K562 (cell line): Measurements from ENCODE around the gene HMBS. TPM values are rescaled to one million over a fixed set of nuclear protein-coding genes. Genes with fewer than 3 reads are reported as not detected.

ENCODE experiments used
- BHLHE40 ChIP-seq: IDR thresholded peaks from 2 replicates; pipeline ENCODE4 v1.6.1; 2011; ENCODE audit warnings: low read length, improper control_type of control experiment
- CHD2 ChIP-seq: IDR thresholded peaks from 2 replicates; pipeline ENCODE4 v1.6.1; 2011; ENCODE audit warnings: low read depth, low read length
- LCOR ChIP-seq: sonication (generic); formaldehyde crosslinking; IDR thresholded peaks from 2 replicates; pipeline ENCODE4 v1.8.0; 2022; ENCODE audit warnings: mild to moderate bottlenecking, missing genetic modification reagents
- MBD2 ChIP-seq: sonication (generic); IDR thresholded peaks from 2 replicates; pipeline ENCODE4 v1.6.1; 2016; ENCODE audit warnings: low read depth, borderline replicate concordance
- TAF9B ChIP-seq: fragments of 450-650 bp; IDR thresholded peaks from 2 replicates; pipeline ENCODE4 v1.6.1; 2018; ENCODE audit warnings: mild to moderate bottlenecking; ENCODE audit not compliant: partially characterized antibody
- TFAM ChIP-seq: fragments of 250-450 bp; sonication (Bioruptor Pico); conservative IDR thresholded peaks from 2 replicates; pipeline ENCODE4 v1.5.0; 2021; ENCODE audit warnings: mild to moderate bottlenecking, moderate library complexity
- ZNF764 ChIP-seq: fragments of 250-450 bp; sonication (Bioruptor Pico); IDR thresholded peaks from 2 replicates; pipeline ENCODE4 v1.4.0; 2020; ENCODE audit warnings: low read depth, mild to moderate bottlenecking, moderate library complexity
- ZNF766 ChIP-seq: fragments of 200-800 bp; sonication (Bioruptor generic); conservative IDR thresholded peaks from 2 replicates; pipeline ENCODE4 v1.6.1; 2016; ENCODE audit warnings: missing genetic modification characterization, missing compliant biosample characterization
- polyA plus RNA-seq, 8 experiments: library from polyadenylated mRNA; depleted of rRNA in 4 of 8; stranded (reverse) in 5 of 8; unstranded in 3 of 8; fragments of >200 nt; fragmentation: Nextera tagmentation in 2 of 8; fragmentation: Illumina TruSeq in 1 of 8; extraction: Ambion mirVana in 2 of 8; extraction: Trizol in 1 of 8; gene quantifications; 2 replicates each; pipeline versions ENCODE4 v1.2.1 to v1.2.3, GENCODE V29; 2011 to 2014; ENCODE audit warnings: inconsistent platforms in 1 of 8, missing spikeins in 1 of 8
- total RNA-seq, 7 experiments: library from RNA; depleted of rRNA in 6 of 7; stranded (reverse); fragments of >200 nt in 6 of 7; fragmentation: Illumina TruSeq in 2 of 7; extraction: Trizol in 2 of 7; gene quantifications; 2 replicates each; pipeline versions ENCODE4 v1.2.1 to v1.2.3, GENCODE V29; 2011 to 2021; ENCODE audit warnings: low replicate concordance in 1 of 7
- TF ChIP-seq, protein P1 (sequence below): IDR thresholded peaks from 2 replicates; pipeline ENCODE4 v1.6.1; 2011; ENCODE audit warnings: borderline replicate concordance, low read depth, mild to moderate bottlenecking, moderate library complexity, low read length; ENCODE audit not compliant: insufficient read depth, poor library complexity, severe bottlenecking
- TF ChIP-seq, protein P2 (sequence below): fragments of 200-800 bp; sonication (Bioruptor generic); IDR thresholded peaks from 2 replicates; pipeline ENCODE4 v1.6.1; 2016; ENCODE audit warnings: missing genetic modification characterization, missing compliant biosample characterization

HMBS gene
- total and polyA plus RNA-seq, 9 of the 15 experiments (the other 6 are each of a cell fraction or from before 2014, with no cell fraction given) = 56.9 to 385 (median 286) TPM

DNA sequence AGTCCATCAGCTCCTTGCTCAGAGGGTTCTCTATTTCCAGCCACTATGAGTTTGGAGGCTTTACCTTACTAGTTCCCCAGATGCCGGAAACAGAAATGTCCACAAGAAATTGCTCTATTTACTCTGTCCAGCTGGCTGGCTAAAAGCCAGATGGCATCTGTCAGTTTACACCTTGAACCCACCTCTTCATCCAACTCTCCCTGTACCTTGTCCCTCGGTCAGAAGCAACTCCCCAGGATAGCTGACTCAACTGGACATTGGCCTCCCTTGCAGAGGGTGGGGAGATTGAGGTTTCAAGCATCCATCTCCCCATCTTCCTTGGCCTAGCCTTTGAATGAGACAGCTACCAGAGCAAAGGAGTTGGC, 24.2 kb downstream of the HMBS start (continued):
- TF ChIP-seq ZNF766 (CRISPR knock-in tag) (no peak), TFAM (CRISPR knock-in tag) (no peak), TAF9B (no peak), BHLHE40 (no peak), ZNF764 (CRISPR knock-in tag) (no peak), LCOR (CRISPR knock-in tag) (no peak), CHD2 (no peak), MBD2 (no peak)
- TF ChIP-seq, protein P1, sequence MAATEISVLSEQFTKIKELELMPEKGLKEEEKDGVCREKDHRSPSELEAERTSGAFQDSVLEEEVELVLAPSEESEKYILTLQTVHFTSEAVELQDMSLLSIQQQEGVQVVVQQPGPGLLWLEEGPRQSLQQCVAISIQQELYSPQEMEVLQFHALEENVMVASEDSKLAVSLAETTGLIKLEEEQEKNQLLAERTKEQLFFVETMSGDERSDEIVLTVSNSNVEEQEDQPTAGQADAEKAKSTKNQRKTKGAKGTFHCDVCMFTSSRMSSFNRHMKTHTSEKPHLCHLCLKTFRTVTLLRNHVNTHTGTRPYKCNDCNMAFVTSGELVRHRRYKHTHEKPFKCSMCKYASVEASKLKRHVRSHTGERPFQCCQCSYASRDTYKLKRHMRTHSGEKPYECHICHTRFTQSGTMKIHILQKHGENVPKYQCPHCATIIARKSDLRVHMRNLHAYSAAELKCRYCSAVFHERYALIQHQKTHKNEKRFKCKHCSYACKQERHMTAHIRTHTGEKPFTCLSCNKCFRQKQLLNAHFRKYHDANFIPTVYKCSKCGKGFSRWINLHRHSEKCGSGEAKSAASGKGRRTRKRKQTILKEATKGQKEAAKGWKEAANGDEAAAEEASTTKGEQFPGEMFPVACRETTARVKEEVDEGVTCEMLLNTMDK = no peak
- TF ChIP-seq, protein P2, sequence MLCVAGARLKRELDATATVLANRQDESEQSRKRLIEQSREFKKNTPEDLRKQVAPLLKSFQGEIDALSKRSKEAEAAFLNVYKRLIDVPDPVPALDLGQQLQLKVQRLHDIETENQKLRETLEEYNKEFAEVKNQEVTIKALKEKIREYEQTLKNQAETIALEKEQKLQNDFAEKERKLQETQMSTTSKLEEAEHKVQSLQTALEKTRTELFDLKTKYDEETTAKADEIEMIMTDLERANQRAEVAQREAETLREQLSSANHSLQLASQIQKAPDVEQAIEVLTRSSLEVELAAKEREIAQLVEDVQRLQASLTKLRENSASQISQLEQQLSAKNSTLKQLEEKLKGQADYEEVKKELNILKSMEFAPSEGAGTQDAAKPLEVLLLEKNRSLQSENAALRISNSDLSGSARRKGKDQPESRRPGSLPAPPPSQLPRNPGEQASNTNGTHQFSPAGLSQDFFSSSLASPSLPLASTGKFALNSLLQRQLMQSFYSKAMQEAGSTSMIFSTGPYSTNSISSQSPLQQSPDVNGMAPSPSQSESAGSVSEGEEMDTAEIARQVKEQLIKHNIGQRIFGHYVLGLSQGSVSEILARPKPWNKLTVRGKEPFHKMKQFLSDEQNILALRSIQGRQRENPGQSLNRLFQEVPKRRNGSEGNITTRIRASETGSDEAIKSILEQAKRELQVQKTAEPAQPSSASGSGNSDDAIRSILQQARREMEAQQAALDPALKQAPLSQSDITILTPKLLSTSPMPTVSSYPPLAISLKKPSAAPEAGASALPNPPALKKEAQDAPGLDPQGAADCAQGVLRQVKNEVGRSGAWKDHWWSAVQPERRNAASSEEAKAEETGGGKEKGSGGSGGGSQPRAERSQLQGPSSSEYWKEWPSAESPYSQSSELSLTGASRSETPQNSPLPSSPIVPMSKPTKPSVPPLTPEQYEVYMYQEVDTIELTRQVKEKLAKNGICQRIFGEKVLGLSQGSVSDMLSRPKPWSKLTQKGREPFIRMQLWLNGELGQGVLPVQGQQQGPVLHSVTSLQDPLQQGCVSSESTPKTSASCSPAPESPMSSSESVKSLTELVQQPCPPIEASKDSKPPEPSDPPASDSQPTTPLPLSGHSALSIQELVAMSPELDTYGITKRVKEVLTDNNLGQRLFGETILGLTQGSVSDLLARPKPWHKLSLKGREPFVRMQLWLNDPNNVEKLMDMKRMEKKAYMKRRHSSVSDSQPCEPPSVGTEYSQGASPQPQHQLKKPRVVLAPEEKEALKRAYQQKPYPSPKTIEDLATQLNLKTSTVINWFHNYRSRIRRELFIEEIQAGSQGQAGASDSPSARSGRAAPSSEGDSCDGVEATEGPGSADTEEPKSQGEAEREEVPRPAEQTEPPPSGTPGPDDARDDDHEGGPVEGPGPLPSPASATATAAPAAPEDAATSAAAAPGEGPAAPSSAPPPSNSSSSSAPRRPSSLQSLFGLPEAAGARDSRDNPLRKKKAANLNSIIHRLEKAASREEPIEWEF = no peak
